Anterior cingulate cortex (tissue), 58 donors: ENCODE results near the gene IL36G.
A peak's percentile ranks its signal among the peaks of the same experiment; 100 is the strongest.

Experiments used
- DNase-seq, 58 donors: peaks; one replicate each; lab custom pipeline; 2025; lab: John Stamatoyannopoulos, UW

IL36G gene

GRCh38 chr2:113015042-113015441 lies 37.2 kb downstream of the IL36G start:
- DNase-seq, result no peak

- DNase-seq, result no peak
These were observed 37.8 kb downstream of the IL36G start for GRCh38 chr2:113015655-113016054.

- no peak for DNase-seq
These were observed 40.7 kb downstream of the IL36G start for GRCh38 chr2:113018509-113018908.

GRCh38 chr2:113021312-113021711 lies 43.5 kb downstream of the IL36G start:
- DNase-seq, result no peak

- no peak for DNase-seq
These were observed 47.0 kb downstream of the IL36G start for GRCh38 chr2:113024764-113025163.

- no peak for DNase-seq
These were observed 47.9 kb downstream of the IL36G start for GRCh38 chr2:113025737-113026136.

- DNase-seq, result peak in 1 of 58 donors; percentile 1
These were observed 49.9 kb downstream of the IL36G start for GRCh38 chr2:113027691-113028090.

- DNase-seq, result no peak
These were observed 50.3 kb downstream of the IL36G start for GRCh38 chr2:113028112-113028511.

- no peak for DNase-seq
These were observed 54.9 kb downstream of the IL36G start for GRCh38 chr2:113032737-113033136.

- no peak for DNase-seq
These were observed 56.2 kb downstream of the IL36G start for GRCh38 chr2:113034016-113034415.
